Measurements from ENCODE around the gene PGF. TPM values are rescaled to one million over a fixed set of nuclear protein-coding genes. Genes with fewer than 3 reads are reported as not detected.
A peak's percentile ranks its signal among the peaks of the same experiment; 100 is the strongest.

PGF gene
- total and polyA plus RNA-seq, 12 donors: 1.7 to 12.7 (median 4.9) TPM

DNA sequence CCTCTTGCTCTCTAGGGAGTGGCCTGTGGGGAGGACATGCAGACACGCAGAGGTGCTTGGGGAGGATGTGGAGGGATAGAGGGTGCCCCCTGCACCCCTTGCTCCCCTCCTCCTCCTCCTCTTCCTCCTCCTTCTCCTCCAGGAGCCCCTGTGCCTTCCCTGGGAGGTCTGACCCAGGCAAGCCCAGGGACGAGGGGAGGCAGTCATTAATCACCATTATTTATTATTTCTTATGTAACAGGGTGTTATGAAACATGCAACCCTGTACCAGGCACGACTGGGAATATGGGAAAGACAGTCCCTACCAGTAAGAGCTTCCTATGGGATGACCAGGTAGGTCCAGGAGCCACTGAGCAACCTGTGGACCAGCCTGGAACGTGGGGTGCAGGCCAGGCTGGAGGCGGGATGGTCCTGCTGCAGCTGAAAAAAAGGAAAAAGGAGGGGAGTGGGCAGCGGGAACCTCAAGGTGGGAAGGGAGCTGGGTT lies 22.5 kb upstream of the PGF start:
- DNase-seq: peak in 1 of 7 donors; percentile 41
- WGBS, 4 donors: 58 to 59% (median 58%) methylated on average over 6 of the region's 6 CpGs
- Histone ChIP-seq H3K27me3 (no peaks in the 10 kb centered on the region), H3K4me3 (no peak overlapping the region), H3K4me1 (replicated peaks in 1 of 2) (peaks cover 0 to 14% of the 10 kb centered on the region in 2 donors), H3K27ac (no peak overlapping the region), H3K36me3 (replicated peaks in 1 of 2) (no peaks in the 10 kb centered on the region), H3K9me3 (replicated peaks in 1 of 3) (no peaks in the 10 kb centered on the region)
- TF ChIP-seq, protein P1, sequence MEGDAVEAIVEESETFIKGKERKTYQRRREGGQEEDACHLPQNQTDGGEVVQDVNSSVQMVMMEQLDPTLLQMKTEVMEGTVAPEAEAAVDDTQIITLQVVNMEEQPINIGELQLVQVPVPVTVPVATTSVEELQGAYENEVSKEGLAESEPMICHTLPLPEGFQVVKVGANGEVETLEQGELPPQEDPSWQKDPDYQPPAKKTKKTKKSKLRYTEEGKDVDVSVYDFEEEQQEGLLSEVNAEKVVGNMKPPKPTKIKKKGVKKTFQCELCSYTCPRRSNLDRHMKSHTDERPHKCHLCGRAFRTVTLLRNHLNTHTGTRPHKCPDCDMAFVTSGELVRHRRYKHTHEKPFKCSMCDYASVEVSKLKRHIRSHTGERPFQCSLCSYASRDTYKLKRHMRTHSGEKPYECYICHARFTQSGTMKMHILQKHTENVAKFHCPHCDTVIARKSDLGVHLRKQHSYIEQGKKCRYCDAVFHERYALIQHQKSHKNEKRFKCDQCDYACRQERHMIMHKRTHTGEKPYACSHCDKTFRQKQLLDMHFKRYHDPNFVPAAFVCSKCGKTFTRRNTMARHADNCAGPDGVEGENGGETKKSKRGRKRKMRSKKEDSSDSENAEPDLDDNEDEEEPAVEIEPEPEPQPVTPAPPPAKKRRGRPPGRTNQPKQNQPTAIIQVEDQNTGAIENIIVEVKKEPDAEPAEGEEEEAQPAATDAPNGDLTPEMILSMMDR (IDR thresholded peaks at IDR 0.05): no peak
- TF ChIP-seq POLR2A (IDR thresholded peaks at IDR 0.05): no peak
- intact Hi-C loops (cut with DNase I): no loop called here

DNA sequence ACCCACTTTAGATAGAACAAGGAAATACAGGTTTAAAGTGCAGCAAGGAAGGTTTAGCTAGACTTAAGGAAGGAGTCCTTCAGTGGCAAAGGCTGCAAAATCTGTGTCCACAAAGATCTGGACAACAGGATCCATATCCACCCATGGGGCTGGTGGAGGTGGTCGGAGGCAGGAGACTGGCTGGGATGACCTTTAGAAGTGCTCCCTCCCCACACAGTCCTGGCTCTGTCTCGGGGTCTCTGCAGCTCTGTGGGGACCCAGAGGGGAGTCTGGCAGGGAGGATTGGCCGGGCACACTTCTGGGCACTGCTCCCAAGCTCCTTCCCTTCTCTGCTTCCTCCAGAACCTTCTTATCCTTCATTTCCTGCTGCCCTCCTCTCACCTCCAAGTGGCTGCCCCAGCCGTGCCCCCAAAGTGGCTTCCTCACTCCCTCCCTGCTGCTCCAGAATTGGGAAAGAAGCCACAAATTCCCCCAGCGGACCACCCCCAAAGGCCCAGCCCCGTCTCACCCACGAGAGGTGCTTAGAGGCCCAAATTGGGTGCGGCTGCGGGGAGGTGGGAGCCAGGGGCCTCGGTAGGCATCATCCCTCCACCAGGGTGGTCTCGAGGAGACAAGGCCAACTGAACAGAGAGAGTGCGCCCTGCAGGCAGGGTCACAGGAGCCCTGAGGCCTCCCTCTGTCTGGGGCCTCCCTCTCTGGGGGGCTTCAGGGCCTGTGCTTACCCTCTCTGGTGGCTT lies 21.9 kb upstream of the PGF start:
- peak in 1 of 7 donors; percentile 42 for DNase-seq
- peaks cover 0 to 14% of the 10 kb centered on the region in 2 donors for H3K4me1 ChIP-seq (replicated peaks in 1 of 2)

DNA sequence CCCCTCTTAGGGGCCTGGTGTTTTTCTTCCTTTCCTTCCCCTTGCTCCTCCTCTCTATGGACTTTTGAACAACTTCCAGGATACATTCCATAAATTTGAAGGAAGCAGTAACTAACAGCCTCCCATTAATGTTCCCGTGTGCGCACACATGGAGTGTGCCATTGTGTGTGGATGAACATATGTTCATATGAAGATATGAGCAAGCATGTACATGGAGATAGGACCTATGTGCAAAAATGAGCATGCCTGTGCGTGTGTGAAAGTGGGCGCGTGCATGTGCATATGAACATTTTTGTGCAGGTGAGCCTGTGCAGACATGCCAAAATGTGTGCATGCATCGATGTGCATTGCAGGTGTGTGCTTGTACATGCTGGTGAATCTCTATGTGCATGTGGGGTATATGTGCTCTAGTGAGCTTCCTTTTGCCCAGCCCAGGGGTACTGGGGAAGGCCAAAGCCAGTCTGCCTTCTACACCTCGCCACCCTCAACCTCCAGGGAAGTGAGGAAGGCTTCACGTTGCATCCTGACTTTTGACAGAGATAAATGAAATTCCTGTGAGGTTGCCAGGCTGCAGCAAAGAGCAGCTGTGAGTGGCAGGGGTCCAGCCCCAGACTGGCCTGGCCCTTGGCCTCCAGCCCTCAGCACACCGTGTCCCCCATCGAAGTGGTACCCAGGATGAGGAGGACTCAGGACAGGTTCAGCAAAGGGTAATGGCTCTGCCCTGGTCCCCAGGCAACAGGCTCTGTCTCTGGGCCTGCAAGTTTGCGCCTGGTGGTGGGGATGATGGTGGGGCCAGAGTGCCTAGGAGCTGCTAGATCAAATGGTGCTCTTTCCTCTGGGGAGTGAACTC lies 21.1 kb upstream of the PGF start:
- no peak for TF ChIP-seq POLR2A (IDR thresholded peaks at IDR 0.05)
- TF ChIP-seq, protein P1 (IDR thresholded peaks at IDR 0.05): no peak
- 82 to 91% (median 84%) methylated on average over 11 of the region's 11 CpGs for WGBS, 4 donors
- Histone ChIP-seq H3K36me3 (replicated peaks in 1 of 2) (no peaks in the 10 kb centered on the region), H3K9me3 (replicated peaks in 1 of 3) (no peaks in the 10 kb centered on the region), H3K27ac (no peak overlapping the region), H3K27me3 (no peaks in the 10 kb centered on the region), H3K4me1 (replicated peaks in 1 of 2) (peaks cover 0 to 14% of the 10 kb centered on the region in 2 donors), H3K4me3 (no peak overlapping the region)
- peak in 1 of 7 donors; percentile 42 for DNase-seq
- intact Hi-C loops (cut with DNase I): no loop called here

More for the DNA sequence above, 21.9 kb upstream of the PGF start:
- no peaks in the 10 kb centered on the region for H3K27me3 ChIP-seq
- H3K9me3 ChIP-seq (replicated peaks in 1 of 3): no peaks in the 10 kb centered on the region
- WGBS, 4 donors: 77 to 85% (median 82%) methylated on average over 7 to 12 of the region's 12 CpGs
- H3K27ac ChIP-seq: no peak overlapping the region
- TF ChIP-seq, protein P1 (IDR thresholded peaks at IDR 0.05): no peak
- no peak for TF ChIP-seq POLR2A (IDR thresholded peaks at IDR 0.05)
- no peak overlapping the region for H3K4me3 ChIP-seq
- intact Hi-C loops (cut with DNase I): no loop called here
- no peaks in the 10 kb centered on the region for H3K36me3 ChIP-seq (replicated peaks in 1 of 2)

Data from adrenal gland (tissue), 12 donors.